OCI-LY7 (cell line): ENCODE measurements around the gene DYDC1.

Source experiments
- CTCF ChIP-seq: fragments of 200-600 bp; sonication (generic); conservative IDR thresholded peaks from 2 replicates; pipeline ENCODE4 v1.5.1; 2014; ENCODE audit warnings: mild to moderate bottlenecking, antibody characterized with exemption, low read length, moderate library complexity, mixed read lengths
- EZH2phosphoT487 ChIP-seq: fragments of 200-600 bp; sonication (generic); IDR thresholded peaks from 2 replicates; pipeline ENCODE4 v1.6.1; 2018; ENCODE audit warnings: low read depth, borderline replicate concordance, mild to moderate bottlenecking, mixed run types, antibody characterized with exemption, low read length, moderate library complexity, mixed read lengths

GRCh38 chr10:80351220-80351619 lies 5.3 kb downstream of the DYDC1 start:
- no peak for TF ChIP-seq CTCF
- no peak for TF ChIP-seq EZH2phosphoT487
